NCI-H446 treated with DMSO at 0.1 percent for 48 hours (cell line): ENCODE results near the gene CABP2.
"Not testable (repeated sequence)": the region's sequence is repeated elsewhere in the genome, so short reads cannot be mapped to it uniquely, and the experiment has no call there.

Experiments
- DNase-seq: peaks from one replicate; lab custom pipeline; 2025; lab: John Stamatoyannopoulos, UW

Gene CABP2

GRCh38 chr11:67494371-67495233, 28.6 kb downstream of the CABP2 start:
- no peak for DNase-seq

- DNase-seq = no peak
Measured at GRCh38 chr11:67493548-67494370, 29.5 kb downstream of the CABP2 start.

GRCh38 chr11:67492801-67493547, 30.3 kb downstream of the CABP2 start:
- DNase-seq = no peak

GRCh38 chr11:67492069-67492727, 31.0 kb downstream of the CABP2 start:
- DNase-seq = no peak

- no peak for DNase-seq
Measured at GRCh38 chr11:67491276-67492068, 31.8 kb downstream of the CABP2 start.

- DNase-seq = no peak
Measured at GRCh38 chr11:67490727-67491065, 32.5 kb downstream of the CABP2 start.

- DNase-seq = no peak
Measured at GRCh38 chr11:67489885-67490726, 33.1 kb downstream of the CABP2 start.

- DNase-seq = no peak
Measured at GRCh38 chr11:67489203-67489884, 33.9 kb downstream of the CABP2 start.

GRCh38 chr11:67486481-67487195, 36.6 kb downstream of the CABP2 start:
- DNase-seq = no peak

GRCh38 chr11:67485873-67486361, 37.3 kb downstream of the CABP2 start:
- not testable (repeated sequence) for DNase-seq

- DNase-seq = no peak
Measured at GRCh38 chr11:67484847-67485311, 38.4 kb downstream of the CABP2 start.

- DNase-seq = no peak
Measured at GRCh38 chr11:67483831-67484665, 39.2 kb downstream of the CABP2 start.

- peak; percentile 97 for DNase-seq
Measured at GRCh38 chr11:67482827-67483798, 40.1 kb downstream of the CABP2 start, which contains the start of gene AIP. Gene AIP, plus strand, starts transcription at chr11:67483026. Its CDS starts 133 bp downstream, at chr11:67483159.

- DNase-seq = no peak
Measured at GRCh38 chr11:67482275-67482826, 40.9 kb downstream of the CABP2 start.

- DNase-seq = not testable (repeated sequence)
Measured at GRCh38 chr11:67477344-67478050, 45.7 kb downstream of the CABP2 start.
